ENCODE results near the gene CCDC177.

The CCDC177 gene

DNA sequence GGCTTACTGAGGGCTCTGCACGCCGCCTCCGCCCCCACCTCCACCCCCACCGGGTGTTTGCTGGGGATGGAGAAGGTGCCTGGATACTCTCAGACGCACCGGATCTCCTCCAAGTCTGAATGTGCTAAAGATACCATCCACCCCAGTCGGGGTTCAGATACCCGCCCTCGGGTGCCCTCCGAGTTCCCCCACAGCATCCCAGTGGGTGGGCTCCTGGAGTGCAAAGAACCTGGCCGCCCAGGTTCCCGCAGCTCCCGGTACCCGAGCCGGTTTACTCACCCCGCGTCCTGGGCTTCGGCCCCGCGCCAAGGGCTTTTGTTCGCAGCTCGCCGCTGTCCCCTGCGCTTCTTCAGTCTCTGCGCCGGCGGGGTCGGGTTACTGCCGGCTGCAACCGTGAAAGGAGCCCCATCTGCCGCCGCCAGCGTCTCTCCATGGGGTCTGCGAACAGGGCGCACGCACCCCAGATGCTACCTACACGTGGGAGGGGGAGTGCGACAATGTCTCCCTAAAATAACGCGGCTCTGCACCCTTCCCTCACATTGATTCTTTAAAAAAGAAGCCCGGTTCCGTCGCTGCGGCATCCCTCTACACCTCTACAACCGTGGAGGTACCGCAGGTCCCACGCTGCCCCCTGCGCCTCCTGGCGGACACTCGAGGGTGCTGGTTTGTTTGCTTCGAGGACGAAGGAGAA lies at the start of gene CCDC177:
CCDC177 (minus strand) TSS at position 609 of the 691 bp plus-strand sequence. CDS start 1,249 bp downstream, outside the sequence.
- H3K27ac ChIP-seq = peak within 1 kb of the TSS; percentile 19; the same call in 1 of the 2 replicates
- TF ChIP-seq, protein P1, sequence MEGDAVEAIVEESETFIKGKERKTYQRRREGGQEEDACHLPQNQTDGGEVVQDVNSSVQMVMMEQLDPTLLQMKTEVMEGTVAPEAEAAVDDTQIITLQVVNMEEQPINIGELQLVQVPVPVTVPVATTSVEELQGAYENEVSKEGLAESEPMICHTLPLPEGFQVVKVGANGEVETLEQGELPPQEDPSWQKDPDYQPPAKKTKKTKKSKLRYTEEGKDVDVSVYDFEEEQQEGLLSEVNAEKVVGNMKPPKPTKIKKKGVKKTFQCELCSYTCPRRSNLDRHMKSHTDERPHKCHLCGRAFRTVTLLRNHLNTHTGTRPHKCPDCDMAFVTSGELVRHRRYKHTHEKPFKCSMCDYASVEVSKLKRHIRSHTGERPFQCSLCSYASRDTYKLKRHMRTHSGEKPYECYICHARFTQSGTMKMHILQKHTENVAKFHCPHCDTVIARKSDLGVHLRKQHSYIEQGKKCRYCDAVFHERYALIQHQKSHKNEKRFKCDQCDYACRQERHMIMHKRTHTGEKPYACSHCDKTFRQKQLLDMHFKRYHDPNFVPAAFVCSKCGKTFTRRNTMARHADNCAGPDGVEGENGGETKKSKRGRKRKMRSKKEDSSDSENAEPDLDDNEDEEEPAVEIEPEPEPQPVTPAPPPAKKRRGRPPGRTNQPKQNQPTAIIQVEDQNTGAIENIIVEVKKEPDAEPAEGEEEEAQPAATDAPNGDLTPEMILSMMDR (conservative IDR thresholded peaks at IDR 0.05) = peak; percentile 96

DNA sequence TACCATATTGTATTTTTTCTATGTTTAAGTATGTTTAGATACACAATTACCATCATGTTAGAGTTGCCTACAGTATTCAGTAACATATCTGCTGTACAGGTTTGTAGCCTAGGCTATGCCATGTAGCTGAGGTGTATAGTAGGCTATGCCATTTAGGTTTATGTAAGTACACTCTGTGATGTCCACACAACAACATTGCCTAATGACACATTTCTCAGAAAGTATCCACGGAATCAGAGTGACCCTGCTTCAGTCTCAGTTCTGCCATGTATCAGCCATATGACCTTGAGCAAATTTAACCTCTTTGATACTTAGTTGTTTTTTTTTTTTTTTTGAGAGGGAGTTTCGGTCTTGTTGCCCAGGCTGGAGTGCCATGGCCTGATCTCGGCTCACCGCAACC lies 49.5 kb upstream of the CCDC177 start:
- TF ChIP-seq, protein P1 (conservative IDR thresholded peaks at IDR 0.05) = no peak
- H3K27ac ChIP-seq = no peak overlapping the region

DNA sequence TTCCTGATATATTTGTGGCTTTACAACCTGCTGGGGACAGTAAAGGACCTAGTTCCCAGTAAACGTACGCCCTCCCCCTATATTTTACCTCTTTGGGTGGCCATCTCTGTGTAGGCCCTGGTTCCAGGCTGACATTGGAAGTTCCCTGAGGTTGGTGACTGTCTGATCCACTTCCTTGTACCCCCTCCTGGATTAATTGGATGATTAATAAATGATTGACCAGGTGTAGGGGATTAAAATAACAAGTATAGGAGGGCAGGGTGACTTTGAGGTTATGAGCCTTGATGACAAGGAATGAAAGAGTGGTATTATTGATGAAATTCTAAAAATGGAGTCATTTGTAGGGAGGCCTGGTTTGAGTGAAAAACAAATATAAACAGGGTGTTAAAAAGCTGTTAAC lies 46.3 kb upstream of the CCDC177 start:
- H3K27ac ChIP-seq = no peak overlapping the region
- TF ChIP-seq, protein P1 (conservative IDR thresholded peaks at IDR 0.05) = no peak

DNA sequence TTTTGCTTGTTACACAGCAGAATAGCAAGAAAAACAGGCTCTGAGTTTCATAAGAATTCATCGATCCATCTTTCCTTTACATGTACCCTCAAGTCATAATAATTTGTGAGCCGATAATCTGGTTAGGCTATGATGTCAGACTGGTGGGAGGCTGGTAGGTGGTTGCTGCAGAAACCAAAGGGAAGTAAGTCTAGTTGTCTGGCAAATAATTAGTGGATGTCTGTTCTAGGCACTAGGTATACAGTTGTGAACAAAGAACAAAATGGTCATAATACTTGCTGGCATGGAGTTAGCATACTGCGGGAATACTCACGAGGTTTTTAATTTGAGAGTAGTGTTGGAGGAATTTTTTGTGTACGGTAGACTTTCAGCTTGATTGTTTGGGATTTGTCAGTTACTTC lies 45.5 kb upstream of the CCDC177 start:
- TF ChIP-seq, protein P1 (conservative IDR thresholded peaks at IDR 0.05) = no peak

DNA sequence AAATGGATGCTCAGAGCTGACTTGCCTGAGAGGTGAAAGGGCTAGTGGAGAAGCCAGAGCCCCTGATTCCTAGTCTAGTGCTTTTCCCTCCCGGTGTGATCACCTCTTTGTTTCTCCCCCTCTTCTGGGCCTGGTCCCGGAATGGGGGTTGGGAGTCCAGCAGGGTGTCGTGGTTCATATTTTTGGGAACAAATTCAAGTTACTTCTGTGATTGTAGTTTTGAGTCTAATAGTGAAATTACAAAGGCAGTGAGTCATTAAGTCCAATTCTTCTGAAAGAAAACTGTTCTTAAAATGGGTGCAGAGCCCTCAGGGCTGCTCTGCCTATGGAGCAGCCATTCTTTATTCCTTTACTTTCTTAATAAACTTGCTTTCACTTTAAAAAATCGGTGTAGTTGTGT lies 44.3 kb upstream of the CCDC177 start:
- no peak overlapping the region for H3K27ac ChIP-seq
- TF ChIP-seq, protein P1 (conservative IDR thresholded peaks at IDR 0.05) = no peak

More for the DNA sequence above, 45.5 kb upstream of the CCDC177 start:
- H3K27ac ChIP-seq = no peak overlapping the region

DNA sequence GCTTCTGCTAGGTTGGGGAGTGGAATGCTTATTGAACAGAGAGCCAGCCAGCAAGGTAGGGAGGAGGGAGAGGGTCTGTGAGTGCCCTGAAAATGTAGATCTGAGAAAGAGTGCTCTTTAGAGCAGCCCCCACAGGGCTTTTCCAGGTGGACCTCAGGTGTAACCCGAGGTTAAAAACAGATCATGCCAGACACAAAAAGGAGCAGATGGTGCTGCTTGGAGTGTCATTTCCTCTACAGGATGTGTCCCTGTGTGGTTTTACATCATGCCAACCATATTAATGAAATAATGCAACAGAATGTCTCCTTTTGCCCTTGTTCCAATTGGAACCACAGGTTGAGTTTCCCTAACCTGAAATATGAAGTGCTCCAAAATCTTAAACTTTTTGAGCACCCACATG lies 43.1 kb upstream of the CCDC177 start:
- H3K27ac ChIP-seq = no peak overlapping the region
- TF ChIP-seq, protein P1 (conservative IDR thresholded peaks at IDR 0.05) = no peak

DNA sequence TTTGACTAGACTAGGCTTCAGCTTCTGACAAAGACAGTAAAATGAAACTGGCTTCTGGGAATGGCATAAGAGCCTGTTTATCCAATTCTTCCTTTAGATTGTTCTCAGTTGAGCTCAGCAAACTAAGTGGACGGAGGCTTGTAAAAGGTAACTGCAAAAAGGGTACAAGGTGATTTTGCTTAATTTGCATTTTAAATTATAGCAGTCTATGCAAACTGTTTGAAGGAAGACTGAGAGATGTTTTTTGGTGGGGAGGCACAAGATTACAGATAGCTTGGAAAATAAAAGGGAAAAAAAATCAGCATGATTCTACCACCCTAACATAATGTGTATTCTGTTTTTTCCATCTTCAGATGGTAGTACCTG lies 41.7 kb upstream of the CCDC177 start:
- H3K27ac ChIP-seq = no peak overlapping the region
- TF ChIP-seq, protein P1 (conservative IDR thresholded peaks at IDR 0.05) = no peak

Measured in VCaP (cell line).